Measurements from ENCODE around the gene UBAC2.
"Not testable (repeated sequence)": the region's sequence is repeated elsewhere in the genome, so short reads cannot be mapped to it uniquely, and the experiment has no call there.

Gene UBAC2

DNA sequence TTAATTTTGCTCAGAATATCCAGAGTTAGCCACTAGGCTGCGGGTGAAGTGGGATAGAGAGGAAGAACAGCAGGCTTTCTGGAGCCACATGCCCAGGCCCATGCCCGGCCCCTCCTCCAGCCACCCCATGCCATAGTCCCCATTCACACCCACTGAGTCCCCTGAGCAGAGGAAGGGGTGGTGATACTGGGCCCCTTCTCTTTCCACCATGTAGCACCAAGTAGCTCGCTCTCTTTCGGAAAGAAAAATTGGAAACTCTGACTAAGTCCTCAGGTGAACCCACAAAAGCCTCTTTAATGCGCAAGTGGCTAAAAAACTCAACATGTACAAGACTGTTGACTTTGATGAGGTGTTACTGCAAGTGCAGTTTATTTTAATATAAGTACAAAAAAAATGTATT is 183.3 kb downstream of the UBAC2 start:
- DNase-seq = peak; percentile 61

DNA sequence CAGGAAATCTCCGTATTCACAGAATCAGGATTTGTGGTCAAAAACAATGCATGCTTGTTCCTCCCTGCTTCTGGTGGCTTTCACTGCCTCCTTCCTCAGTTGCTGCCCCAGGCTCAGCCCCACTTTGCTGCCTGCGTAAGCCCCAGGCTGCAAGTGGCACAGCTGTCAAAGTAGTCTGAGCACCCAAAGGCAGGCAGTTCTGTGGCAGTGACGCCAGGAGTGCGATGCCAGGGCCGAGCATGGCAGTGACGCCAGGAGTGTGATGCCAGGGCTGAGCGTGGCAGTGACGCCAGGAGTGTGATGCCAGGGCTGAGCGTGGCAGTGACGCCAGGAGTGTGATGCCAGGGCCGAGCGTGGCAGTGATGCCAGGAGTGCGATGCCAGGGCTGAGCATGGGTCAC is 183.8 kb downstream of the UBAC2 start:
- DNase-seq = peak; percentile 63

DNA sequence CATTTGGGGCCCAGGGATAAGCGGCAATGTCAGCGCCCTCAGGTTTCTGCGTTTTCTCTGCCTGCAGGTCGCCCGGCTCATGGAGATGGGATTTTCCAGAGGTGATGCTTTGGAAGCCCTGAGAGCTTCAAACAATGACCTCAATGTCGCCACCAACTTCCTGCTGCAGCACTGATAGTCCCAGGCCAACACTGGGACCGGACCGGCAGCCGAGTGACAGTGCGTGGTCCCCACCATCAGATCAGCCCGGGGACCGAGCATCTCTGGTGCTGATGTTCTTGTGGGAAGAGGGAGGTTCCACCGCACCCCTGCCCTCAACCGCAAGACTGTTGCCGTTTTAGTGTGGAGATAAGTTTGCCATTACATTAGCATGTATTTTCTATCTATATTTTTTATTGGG is 184.5 kb downstream of the UBAC2 start:
- no peak for DNase-seq

DNA sequence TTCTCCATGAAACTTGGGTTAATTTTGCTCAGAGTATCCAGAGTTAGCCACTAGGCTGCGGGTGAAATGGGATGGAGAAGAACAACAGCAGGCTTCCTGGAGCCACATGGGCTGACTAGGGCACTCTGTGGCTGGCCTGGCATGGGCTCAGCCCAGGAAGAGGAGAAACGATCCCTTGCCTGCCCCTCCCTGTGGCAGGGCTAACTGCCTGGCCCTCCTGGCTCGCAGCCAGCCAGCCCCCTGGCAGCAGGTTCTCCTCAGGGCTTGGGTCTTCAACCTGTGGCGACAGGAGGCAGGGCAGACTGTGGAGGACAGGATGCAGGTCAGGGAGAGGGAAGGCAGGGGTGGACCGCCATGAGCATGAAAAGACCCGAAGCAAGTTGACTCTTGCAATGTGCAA is 185.3 kb downstream of the UBAC2 start:
- peak; percentile 54 for DNase-seq

DNA sequence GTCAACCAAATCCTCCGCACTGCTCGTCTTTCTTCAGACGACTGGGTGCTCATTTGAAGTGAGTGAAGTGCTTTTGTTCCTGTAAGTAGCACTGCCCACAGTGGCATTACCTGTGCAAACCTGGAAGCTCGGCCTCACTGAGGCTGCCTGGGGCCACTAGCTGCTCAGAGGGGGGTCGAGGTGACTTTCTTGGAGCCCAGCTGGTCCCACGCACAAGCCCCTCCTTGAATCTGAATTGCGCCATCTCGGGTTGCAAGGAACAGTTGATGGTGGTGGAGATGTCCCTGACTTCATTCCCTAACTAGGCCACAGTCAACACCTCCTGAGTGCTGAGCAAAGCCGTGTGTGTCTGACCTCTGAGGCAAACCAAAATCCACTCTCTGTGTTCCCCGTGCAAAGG is 185.8 kb downstream of the UBAC2 start:
- peak; percentile 53 for DNase-seq

DNA sequence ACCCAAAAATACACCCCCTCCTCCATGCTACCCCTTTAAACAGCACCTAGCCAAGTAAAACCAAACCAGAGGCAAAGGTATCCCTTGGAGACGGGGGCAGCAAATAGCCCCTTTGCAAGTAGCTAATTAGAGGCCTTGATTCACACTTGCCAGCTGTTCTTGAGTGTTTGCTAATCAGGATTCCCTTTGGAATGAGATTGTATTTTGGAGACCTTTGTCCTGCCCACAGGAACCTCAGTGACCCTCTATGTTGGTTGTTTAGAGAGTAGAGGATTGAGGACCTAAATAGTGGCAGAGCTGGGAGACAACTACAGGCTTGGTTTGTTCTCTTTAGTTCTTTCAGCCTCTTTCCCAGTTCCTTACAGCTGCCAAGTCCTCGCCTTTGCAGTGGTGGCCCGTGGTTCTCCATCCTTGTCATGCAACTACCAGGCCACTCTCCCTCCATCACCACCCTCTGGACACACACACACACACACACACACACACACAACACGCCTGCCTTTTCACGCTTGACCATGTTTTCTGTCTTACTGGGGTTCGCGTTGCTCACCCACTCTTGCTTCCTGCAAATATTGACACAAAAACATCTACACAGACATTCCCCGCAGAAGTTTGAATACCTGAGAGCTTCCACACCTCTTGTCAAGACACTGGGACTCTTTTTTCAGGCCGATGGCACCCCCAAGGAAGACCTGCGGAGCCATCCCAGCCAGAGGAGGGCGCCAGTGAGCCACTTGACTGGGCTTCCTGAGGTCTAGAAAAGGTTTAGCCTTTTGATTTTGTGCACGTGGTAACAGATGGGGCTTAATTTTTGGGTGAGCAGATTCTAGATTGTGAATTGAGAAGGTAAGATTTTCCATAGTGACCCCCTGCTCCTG is 186.5 kb downstream of the UBAC2 start:
- peak; percentile 98 for DNase-seq

DNA sequence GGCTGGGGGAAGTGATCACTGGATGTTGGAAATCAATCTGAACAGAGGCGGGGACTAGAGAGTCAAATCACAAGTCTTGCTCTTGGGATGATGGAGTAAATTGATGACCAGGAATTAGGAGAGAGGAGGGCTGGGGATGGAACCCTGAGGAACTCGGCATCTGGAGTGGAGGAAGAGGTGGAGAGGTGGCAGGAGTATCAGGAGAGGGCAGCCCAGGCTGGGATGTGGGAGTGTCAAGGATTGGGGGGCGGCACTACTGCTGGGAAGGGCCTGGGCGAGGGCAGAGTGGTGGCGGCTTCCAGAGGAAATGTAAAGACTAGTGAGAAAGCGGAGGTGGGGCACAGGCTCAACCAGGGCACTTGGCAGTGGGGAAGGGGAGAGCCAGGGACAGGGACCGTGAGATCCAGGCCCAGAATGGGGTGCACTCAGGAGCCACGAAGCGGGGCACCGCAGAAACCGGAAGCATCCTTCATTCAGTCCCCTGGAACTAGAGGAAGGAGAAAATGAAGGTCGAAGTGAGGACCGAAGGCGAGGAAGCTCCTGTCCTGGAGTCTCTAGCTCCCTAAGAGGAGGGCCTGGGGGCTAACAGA is 187.8 kb downstream of the UBAC2 start:
- DNase-seq = no peak

DNA sequence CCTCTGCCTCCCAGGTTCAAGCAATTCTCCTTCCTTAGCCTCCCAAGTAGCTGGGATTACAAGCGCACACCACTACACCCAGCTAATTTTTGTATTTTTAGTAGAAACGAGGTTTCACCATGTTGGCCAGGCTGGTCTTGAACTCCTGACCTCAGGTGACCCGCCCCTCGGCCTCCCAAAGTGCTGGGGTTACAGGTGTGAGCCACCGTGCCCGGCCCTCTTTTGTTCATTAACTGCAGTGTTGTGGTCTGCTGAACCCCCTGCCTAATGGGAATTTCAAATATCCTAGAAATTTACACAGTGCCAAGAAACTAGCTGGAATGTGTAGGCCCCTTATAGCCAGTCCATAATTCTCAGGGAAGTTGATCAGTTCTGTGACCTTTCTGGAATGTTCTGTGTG is 188.4 kb downstream of the UBAC2 start:
- DNase-seq = not testable (repeated sequence)

DNA sequence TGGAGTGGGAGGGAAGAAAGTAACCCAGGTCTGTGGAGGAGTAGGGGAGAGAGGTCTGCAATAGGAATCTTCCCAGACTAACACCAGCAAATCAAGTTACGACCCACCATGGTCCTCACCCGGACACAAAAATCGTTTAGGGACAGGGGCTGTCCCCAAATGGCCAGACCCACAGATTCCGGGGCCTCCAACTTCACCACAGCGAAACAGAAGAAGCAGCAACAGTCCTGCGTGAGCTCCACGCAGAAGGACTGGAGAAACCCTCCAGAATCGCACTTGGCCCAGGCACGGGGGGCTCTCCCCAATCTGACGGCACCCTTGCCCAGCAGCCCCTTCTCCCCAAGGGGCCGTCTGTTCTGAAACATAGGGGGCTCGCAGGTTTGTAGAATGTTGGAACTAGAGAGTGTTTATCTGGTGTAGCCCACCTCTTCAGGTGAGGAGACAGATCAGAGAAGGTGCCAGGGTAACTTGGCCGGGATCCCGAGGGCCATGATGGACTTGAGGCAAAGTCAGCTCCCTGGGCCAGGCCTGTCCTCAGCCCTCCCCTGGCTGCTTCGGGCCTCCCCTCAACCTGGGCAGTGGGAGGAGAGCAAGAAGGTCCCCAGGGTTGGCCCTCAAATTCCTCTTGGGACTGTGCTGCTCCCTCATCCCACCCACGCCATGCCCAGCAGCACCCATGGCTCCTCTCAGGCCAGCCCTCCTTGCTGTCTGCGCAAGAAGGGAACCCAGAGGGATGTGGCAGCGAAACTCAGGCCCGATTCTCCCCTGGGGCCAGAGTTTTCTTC is 189.1 kb downstream of the UBAC2 start:
- DNase-seq = peak; percentile 53

DNA sequence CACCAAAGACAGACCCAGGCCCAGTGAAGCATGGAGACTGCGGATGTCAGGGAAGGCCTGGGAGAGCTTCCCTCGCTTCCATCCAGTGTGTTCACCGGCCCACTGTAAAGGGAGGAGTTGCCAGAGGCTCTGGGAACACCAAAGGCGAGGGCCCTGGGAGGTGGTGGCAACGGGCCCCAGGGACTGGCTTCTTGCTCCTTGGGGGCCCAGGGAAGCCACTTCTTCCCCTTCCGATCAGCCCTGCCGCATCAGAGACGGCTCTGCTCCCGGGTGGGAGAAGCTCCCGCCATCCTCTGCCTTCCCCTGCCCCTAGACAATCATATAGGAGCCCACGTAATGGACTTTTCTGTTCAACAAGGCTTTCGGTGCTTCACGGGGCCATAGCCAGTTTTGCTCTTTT is 189.9 kb downstream of the UBAC2 start:
- DNase-seq = no peak

DNA sequence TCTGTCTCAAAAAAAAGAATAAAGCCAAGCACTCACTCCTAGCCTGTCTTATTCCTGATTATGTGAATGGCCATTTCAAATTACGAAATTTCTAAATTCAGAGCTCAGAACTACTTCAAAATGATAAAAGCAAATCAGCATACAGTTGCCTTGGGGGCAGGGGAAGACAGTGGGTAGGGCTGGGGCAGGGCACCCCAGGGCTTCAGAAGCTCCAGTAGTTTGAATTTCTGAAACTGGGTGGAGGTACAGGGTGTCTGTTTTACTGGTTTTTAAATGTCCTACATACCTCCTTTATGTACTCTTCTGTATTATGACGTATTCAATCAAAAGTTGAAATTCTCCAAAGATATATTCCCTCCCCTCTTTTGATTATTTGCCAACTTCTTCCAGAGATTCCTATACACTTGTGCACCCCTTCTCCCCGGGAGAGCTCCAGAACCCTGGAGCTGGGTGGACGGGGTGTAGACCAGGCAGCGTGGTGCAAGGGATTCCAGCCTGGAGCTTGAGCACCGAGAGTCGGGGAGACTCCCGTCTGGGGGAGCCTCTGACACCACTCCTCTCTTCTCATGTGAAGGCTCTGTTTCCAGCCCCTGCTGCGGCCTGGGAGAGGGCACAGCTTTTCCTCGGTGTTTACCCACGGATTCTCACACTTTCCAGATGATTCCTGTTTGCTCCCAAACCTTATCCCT is 191.3 kb downstream of the UBAC2 start:
- DNase-seq = peak; percentile 43

DNA sequence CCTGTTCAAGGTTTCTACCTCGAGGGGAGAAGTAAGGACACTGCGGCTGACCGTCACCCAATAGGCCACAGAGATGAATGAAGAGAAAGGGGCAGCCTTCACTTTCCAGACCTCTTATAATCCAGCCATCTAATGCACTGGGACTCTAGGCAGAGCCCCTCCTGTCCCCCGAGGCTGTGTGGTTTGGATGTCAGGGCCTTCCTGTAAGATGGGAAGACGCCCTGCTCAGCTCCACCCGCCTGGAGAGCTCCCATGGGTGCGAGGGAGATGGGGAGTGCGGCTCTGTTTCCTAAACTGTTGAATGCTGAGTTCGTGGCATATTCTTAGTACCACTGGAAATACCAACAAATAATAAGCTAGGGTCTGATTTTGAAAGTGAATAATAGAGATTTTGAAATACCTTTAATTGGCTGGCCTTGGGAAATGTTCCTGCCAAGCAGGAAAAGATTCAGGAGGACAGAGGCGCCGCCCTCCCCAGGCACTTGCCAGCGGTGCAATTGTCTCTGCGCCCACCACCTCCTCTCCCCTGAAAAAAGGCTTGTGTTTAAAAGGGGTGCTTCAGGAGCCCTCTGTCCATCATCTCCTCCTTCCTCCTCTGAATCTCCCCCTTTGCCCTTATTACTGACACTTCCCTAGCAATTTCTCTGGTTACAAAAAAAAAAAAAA is 191.9 kb downstream of the UBAC2 start:
- DNase-seq = peak; percentile 30

DNA sequence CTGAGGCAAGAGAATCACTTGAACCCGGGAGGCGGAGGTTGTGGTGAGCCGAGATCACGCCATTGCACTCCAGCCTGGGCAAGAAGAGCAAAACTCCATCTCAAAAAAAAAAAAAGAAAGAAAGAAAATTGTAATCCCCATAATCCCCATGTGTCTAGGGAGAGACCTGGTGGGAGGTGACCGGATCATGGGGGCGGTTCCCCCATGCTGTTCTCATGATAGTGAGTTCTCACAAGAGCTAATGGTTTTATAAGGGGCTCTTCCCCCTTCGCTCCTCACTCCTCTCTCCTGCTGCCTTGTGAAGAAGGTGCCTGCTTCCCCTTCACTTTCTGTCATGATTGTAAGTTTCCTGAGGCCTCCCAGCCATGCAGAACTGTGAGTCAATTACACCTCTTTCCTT is 192.7 kb downstream of the UBAC2 start:
- peak; percentile 22 for DNase-seq

DNA sequence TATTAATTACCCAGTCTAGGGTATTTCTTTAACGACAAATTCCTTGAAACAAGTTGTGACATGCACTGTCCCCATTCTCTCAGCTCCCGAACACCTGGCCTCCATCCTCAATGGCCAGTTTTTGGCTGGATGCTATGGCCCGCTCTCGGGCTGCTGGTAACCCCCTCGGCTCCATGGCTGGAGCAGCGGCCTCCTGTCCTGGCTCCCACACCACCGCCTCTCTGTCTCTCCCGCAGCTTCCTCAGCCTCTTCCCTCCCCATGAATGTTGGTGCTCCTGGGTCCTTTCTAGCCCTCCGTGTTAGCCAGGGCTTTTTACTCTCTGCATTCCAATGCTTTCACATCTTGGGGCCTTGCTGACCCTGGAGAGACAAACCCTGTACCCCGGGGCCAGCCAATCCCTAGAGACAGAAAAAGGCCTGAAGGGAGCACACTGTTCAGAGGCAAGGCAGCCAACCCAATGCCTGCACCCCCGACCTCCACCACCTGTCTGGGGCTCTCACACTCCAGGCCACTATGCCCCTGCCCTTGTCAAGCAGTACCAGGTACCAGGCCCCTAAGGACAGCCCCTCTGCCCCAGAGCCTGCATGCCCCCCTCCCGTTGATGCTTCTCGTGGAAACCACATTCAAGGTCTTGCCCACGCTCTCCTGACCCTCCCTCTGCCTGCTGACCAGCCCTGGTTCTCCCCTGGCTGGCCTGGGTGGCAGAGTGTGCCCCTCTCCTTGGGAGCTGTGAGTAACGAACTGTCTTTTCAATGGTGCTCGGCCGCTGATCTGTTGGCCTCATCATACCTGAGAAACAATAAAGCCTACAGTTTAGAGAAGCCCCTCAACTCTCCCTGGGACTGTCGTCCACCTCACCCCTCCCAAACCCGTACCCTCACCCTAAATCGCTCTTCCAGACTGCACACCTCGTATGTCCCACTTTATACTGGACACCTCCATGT is 193.4 kb downstream of the UBAC2 start:
- peak; percentile 46 for DNase-seq

DNA sequence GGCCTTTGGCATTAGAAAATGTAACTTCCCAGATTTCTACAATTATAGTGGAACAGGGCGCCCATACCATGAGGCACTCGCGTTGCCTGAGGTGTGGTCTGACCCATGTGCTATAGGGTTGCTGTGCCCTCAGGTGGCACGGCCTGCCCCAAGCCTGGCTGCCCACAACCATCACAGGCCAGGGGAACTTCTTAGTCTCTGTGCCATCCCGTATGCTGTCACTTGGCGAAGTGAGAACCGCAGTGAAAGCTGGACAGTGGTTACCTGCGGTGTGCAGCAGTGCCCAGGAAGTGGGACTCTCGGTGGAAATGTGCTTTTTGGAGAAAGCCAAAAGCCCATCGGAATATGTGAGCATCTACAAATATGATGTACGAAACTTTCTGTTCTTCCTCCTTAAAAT is 194.8 kb downstream of the UBAC2 start:
- DNase-seq = peak; percentile 46

DNA sequence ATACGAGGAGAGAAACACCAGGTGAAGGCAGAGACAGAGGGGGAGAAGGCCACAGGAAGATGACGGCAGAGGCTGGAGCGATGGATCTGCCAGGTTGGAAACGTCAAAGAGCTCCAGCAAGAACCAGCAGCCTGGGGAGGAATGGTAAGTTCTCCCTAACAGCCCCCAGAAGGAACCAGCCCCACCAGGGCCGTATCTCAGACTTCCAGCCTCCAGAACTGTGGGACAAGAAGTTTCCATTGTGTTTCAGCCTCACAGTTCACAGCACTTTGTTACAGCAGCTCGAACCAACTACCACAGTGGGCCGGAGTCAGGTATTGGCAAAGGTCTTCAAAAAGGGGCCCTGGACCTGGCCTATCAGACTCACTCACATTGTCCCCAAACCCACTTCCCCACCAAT is 195.8 kb downstream of the UBAC2 start:
- no peak for DNase-seq

DNA sequence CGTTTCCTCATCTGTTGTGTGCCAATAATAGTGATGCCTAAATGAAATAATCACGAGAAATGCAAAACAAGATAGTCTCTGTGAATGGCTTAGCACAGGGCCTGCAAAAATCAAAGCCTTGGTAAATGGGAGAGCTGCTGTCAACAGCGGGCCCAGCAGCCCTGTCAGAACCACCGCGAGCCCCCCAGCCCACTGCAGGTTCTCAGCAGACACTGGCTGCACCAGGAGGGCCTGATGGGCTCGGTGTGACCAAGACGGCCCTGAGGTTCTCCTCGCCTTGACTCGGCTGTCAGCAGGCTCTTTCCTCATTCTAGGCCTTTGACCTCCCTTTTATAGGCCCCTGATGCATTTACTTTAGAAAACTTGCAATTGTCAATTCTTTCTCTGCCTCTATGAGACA is 197.4 kb downstream of the UBAC2 start:
- no peak for DNase-seq

DNA sequence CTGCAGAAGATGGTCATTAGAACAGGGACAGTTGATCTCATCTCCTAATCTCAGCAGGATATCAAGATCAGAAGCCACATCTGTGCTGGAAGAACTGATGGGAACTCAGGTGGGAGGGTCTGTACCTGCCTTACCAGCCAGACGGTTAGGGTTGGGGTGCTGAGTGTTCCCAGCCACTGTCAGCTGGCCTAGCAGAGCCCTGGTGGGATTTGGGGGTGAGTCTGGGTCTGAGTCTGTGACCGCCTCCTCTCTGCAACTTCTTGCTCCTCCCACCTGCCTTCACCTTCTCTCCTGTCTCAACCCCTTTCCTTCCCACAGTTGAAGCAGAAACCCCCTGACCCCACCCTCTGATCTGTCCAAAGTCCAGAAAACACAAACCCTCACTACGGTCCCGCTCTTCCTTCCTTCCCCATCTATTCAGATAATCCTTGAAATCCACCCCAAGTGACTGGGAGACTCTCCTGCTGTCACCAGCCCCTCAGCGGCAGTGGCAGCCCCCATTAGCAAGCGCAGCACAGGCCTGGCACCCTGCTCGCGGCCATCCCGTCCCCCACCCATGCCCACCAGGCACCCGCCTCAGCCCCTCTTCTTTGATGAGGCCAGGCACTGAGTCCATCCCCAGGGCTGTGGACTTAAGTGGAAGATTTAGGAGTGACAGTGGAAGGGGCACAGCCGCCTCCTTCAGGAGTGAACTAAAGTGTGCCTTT is 198.4 kb downstream of the UBAC2 start:
- no peak for DNase-seq

DNA sequence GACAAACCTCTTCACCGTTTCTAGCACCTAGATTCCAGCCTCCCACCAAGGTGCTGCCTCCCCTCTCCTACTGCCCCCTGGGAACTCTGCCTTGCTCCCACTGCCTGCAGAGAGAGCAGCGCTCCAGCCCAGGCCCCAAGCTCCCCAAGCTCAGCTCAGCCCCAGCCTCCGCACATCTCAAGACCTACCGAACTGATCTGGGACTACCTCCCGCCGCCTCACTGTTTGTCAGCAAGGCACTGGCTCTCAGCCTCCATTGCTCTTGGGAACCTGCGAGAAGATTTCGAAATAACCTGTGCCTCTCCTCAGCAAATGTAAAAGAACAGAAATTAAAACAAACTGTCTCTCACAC is 198.9 kb downstream of the UBAC2 start:
- DNase-seq = no peak

DNA sequence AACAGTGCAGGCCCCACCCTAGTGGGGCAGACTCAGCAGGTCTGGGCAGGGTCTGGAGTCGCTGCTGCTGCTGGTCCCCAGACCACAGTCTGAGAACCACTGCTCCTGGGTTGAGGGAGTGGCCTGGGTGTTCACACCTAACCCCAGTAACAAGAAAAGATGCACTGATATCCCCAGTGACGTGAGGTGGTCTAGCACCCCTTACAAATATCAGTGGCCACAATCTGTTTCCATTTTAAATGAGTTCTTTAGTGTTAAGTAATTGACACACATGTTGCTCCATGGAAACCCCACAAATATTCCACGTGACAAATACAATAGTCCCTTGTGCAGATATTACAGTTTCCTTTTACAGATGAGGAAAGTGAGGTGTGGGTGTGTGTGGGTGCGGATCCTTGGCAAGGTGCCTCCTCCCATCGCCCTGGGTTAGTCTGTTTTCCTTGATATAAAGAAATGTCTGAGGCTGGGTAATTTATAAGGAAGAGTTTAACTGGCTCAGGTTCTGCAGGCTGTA is 202.9 kb downstream of the UBAC2 start:
- DNase-seq = no peak

All from activated CD8-positive, alpha-beta memory T cell treated with anti-CD3 and anti-CD28 coated beads, Interleukin-2, amount 50 U/mL, for 48 hours (primary cell).